HG03575 (cell line): ENCODE data around the gene RAX2.
"Not testable (repeated sequence)": the region's sequence is repeated elsewhere in the genome, so short reads cannot be mapped to it uniquely, and the experiment has no call there.

Experiments
- ATAC-seq: cut with Tn5 transposase; IDR thresholded peaks from one replicate; pipeline ENCODE4 v1.9.1; 2021; ENCODE audit not compliant: unreplicated experiment, insufficient number of reproducible peaks, low FRiP score; ENCODE audit errors: extremely low read depth

Gene RAX2

DNA sequence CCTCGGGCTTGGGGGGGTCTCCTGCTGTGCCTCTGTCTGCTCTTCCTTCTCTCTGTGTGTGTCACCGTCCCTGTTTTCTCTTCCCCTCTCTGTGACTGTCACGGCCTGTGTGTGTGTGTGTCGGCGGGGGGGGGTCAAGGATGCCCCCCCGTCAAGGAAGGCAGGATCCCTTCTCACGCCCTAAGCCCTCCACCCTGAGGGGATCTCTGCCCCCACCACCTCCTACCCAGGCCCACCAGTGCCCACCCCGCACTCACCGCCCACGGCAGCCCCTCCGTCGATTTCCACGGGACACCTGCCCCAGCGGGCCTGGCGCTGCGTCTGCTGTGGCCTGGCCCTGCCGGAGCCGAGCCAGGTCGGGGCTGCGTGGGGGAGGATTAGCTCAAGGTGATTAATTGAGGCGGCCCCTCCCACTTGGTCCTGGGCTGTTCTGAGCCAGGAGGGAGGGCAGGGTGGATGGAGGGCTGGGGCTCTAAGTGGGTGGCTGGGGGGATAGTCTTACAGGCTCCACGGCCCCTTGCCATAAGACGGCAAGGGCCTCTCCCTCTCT, at the start of gene RAX2:
Gene RAX2 (minus strand): TSS at position 323 of the 550 bp plus-strand sequence. CDS start 486 bp downstream, outside the sequence.
- no peak for ATAC-seq

- no peak for ATAC-seq
Observed at GRCh38 chr19:3821156-3821555, 49.1 kb upstream of the RAX2 start.

DNA sequence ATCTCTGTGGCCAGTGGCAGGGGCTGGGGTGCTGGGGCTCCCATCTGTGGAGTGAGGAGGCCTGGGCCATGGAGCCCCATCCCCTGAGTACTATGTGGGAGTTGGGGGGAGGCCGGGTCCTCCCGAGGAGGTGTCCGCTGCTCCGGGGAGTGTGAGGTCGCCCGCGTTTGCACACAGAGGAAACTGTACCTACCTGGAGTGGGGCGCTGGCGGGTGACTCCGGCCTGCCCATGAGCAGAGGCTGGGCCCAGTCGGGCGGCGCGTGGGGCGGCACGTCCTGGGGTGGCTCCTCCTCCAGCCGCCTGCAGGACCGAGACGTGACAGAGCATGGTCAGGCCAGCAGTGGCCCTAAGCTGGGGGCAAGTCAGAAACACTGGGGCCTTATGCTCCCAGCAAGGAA, 48.0 kb upstream of the RAX2 start:
- no peak for ATAC-seq

- ATAC-seq, result no peak
Observed at GRCh38 chr19:3818918-3819317, 46.9 kb upstream of the RAX2 start.

- no peak for ATAC-seq
Observed at GRCh38 chr19:3818466-3818865, 46.4 kb upstream of the RAX2 start.

DNA sequence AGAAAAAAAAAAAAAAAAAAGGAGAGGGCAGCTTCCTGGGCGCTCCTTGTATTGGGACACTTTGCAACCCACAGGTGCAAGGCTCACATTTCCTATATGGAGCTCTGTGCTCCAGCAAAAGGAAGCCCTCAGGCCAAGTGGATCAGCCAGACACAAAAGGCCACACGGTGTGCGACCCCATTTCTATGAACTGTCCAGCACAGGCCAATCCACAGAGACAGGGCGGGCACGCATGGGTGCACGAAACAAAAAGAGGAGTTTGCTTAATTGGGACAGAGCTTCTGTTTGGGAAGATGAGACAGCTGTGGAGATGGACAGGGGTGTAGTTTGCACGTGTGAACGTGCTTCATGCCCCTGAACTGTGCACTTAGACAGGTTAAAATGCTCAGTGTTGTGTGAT, 45.7 kb upstream of the RAX2 start:
- no peak for ATAC-seq

DNA sequence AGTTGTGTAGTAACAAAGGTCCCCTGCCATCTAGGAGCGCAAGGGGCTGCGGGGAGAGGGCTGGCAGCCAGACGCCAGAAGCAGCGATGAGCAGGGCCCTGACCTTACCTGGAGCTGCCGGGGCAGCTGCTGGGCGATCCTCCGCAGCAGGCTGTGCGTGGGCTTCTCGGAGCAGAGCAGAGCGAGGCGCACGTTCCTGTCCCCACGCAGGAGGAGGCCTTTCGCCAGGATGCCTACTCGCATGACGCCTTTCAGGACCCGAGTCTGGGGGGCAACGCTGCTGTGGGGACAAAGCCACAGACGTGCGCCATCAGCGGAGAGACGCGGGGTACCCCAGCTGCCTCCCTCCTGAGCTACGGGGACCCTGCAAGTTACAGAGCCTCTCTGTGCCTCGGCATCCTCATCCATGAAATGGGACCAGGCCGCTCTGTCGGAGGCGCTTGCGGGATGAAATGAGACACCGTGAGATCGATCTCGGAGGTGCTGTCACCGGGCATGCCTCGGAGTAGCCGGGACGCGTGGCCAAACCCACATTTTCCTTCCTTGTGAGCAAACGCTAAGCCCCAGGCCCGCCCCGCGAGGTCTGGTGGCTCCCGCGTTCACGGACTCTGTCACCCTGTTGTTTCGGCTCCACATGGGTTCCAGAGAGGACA, 44.7 kb upstream of the RAX2 start:
- ATAC-seq, result no peak

GRCh38 chr19:3816148-3816547, 44.1 kb upstream of the RAX2 start:
- ATAC-seq, result not testable (repeated sequence)

DNA sequence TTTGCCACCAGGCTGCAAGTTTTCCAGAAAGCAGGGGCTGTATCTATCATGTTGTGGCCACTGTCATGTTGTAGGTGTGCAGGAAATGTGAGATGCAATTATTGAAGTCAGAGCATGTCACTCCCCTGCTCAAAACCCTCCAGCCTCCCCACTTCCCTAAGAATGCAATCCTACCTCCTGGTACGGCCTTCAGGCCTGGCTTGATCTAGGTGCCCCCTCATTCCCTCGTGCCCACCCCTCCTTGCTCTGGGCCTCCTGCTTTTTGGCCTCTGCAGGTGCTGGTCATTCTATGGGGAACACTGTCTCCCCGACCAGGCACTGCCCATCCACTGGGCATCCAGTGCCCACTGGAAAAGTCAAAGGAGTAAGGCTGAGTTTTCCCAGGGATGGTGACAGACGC, 42.6 kb upstream of the RAX2 start:
- no peak for ATAC-seq

DNA sequence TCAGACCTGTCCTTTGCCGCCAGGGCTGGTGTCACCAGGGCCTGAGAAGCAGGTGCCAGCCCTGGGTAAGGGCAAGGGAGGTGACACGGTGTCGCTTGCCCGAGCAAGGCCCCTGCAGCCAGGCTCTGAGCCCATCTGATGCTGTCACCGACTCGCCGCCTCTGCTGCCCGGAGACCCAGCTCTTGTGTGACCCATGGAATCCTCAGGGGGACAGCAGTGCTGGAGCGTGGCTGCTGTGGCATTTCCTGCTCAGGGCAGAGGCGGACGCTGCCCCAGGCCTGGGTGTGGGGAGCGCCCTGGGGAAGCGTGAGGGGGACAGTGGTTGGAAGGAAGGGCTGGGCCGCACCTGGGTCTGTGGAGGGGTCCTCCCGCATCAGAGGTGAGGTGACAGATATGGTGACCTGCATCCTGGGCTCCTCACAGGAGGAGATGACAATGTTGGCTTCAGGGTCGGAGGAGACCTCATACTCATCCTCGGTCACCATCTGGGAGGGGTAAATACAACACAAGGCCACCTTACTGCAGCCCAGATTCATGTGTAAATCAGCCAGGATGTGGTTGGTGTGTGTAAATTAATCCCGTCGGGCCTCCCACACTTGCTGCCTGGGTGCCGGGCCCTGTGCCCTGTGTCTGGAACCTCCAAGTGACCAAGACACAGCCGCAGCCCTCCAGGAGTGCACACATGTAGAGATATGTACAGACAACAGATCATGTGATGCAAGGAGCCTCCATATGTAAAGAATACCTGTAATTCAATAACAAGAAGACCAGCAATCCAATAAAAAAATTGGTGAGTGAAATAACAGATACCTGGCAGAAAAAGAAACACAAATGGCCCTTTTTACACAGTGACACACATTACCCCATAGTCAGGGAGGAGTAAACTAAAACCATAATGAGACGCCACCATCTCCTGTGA, 41.7 kb upstream of the RAX2 start:
- no peak for ATAC-seq

DNA sequence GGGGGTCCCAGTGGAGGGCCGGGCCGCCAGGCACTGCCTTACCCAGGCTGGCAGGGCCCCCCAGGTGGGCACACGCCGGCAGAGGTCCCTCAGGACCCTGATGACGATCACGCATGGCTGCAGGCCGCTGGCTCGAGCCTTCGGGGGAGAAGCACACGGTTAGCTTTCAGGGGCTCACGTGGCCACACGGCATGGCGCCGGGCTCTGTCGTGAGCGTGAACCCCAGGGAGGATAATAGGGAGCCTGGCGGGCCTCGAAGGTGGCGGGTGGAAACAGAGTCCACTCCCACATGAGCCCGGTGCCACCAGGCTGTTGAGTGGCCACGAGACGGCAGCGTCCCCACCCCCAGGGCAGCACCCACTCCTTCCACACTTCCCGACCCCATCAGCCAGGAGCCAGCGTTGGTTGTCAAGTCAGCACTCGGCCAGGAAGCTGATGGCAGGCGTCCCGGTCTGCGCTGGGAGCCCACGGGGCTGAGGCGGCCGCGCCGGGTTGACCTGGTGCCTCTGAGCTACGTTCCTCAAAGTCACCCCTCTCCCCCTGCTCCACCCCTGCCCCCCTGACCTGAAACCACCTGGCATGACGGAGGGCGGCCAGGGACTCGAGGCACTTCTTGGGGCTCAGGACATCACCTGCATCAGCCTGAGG, 38.8 kb upstream of the RAX2 start:
- no peak for ATAC-seq

- ATAC-seq, result no peak
Observed at GRCh38 chr19:3809881-3810707, 38.1 kb upstream of the RAX2 start.

GRCh38 chr19:3808420-3809143, 36.6 kb upstream of the RAX2 start:
- ATAC-seq, result no peak

- no peak for ATAC-seq
Observed at GRCh38 chr19:3807574-3808354, 35.7 kb upstream of the RAX2 start.

- no peak for ATAC-seq
Observed at GRCh38 chr19:3807131-3807480, 35.1 kb upstream of the RAX2 start.

DNA sequence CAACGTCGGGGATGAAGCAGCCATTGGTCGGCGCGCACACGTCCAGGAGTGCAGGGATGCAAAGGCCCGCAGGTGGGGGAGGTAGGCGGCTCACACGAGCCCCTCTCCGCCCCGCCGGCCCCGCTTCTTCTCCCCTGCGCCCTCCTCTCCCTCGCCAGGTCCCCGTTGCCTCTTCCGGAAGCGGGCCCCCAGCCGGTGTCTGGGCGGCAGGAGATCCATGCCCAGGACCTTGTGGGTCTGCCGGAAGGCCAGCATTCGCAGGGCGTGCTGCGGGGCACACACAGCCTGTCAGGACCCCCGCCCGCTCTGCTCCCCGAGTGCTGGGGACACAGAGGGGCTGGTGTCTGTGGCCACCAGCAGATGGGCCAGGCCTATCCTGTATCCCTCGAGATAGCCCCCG, 33.8 kb upstream of the RAX2 start:
- ATAC-seq, result no peak

- ATAC-seq, result no peak
Observed at GRCh38 chr19:3804429-3804828, 32.4 kb upstream of the RAX2 start.

DNA sequence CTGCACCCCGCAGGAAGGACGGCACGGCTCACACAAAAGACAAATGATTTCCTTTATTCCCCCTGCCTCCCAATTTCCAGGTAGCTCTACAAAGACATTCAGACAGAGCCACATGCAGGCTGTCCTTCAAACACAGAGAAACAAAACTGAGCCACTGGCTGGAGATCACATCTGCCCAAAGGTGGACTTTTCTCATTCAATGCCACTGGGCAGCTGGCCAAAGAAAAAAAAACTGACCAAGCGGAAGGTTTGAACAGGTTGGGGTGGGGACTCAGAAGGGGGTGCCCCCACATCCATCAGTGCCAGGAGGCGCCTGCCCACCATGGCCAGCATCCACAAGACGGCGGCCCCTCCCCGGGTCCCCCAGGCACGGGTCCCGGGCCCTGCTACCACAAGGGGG, 32.0 kb upstream of the RAX2 start:
- no peak for ATAC-seq
